ENCODE results near the gene GOLGA3. TPM values are rescaled to one million over a fixed set of nuclear protein-coding genes. Genes with fewer than 3 reads are reported as not detected.

GOLGA3 gene
- polyA plus RNA-seq, 1 experiment = 22.6 TPM

- TF ChIP-seq, protein P1, sequence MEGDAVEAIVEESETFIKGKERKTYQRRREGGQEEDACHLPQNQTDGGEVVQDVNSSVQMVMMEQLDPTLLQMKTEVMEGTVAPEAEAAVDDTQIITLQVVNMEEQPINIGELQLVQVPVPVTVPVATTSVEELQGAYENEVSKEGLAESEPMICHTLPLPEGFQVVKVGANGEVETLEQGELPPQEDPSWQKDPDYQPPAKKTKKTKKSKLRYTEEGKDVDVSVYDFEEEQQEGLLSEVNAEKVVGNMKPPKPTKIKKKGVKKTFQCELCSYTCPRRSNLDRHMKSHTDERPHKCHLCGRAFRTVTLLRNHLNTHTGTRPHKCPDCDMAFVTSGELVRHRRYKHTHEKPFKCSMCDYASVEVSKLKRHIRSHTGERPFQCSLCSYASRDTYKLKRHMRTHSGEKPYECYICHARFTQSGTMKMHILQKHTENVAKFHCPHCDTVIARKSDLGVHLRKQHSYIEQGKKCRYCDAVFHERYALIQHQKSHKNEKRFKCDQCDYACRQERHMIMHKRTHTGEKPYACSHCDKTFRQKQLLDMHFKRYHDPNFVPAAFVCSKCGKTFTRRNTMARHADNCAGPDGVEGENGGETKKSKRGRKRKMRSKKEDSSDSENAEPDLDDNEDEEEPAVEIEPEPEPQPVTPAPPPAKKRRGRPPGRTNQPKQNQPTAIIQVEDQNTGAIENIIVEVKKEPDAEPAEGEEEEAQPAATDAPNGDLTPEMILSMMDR (IDR thresholded peaks at IDR 0.05; ENCODE audit: low read depth, low read length) = no peak
- no peak overlapping the region for H3K4me3 ChIP-seq (ENCODE audit: low read depth, low read length)
- CTCF ChIA-PET = no interaction called here
Measured at GRCh38 chr12:132719141-132719953, 109.3 kb downstream of the GOLGA3 start.

More at GRCh38 chr12:132719141-132719953, 109.3 kb downstream of the GOLGA3 start:
- no peak overlapping the region for H3K27ac ChIP-seq (ENCODE audit: low read depth, low read length)
- H3K27me3 ChIP-seq (ENCODE audit: control insufficient read depth, insufficient read depth, low read length) = no peaks in the 10 kb centered on the region
- POLR2A ChIA-PET = no interaction called here
- DNase-seq (ENCODE audit: low read depth, low spot score) = no peak
- peaks cover 7% of the 10 kb centered on the region; the same call in 1 of the 2 replicates for H3K9me3 ChIP-seq (ENCODE audit: control insufficient read depth, insufficient read depth, low read length)

Small RNA genes lying within 50 kb of the gene (small RNA-seq; reads per million reads assigned to genes)
- not detected for gene RNA5SP379 (ENCODE audit: insufficient read length, low read depth)

Other genes starting within 250 kb of the GOLGA3 start
- 0.11 and 0.35 TPM in 2 replicates for gene LRCOL1, start 218.3 kb downstream of the GOLGA3 start, polyA plus RNA-seq (2011; rRNA removed)
- not detected in 2 replicates for gene P2RX2, start 210.1 kb downstream of the GOLGA3 start, polyA plus RNA-seq (2011; rRNA removed)
- gene POLE, start 141.5 kb downstream of the GOLGA3 start, polyA plus RNA-seq (2011; rRNA removed) = 4.1 and 6.3 TPM in 2 replicates
- gene PXMP2, start 141.3 kb downstream of the GOLGA3 start, polyA plus RNA-seq (2011; rRNA removed) = 17.3 and 19.6 TPM in 2 replicates
- 8.9 and 15.1 TPM in 2 replicates for gene PGAM5, start 118.0 kb downstream of the GOLGA3 start, polyA plus RNA-seq (2011; rRNA removed)
- 55.7 and 65.6 TPM in 2 replicates for gene ANKLE2, start 67.0 kb downstream of the GOLGA3 start, polyA plus RNA-seq (2011; rRNA removed)
- 28.4 and 29.2 TPM in 2 replicates for gene CHFR, start 58.7 kb upstream of the GOLGA3 start, polyA plus RNA-seq (2011; rRNA removed)
- gene ZNF605, start 127.4 kb upstream of the GOLGA3 start, polyA plus RNA-seq (2011; rRNA removed) = 8.7 and 13.6 TPM in 2 replicates
- gene ZNF26, start 157.5 kb upstream of the GOLGA3 start, polyA plus RNA-seq (2011; rRNA removed) = 4.5 and 4.7 TPM in 2 replicates
- gene ZNF84, start 208.6 kb upstream of the GOLGA3 start, polyA plus RNA-seq (2011; rRNA removed) = 24.0 and 29.9 TPM in 2 replicates